HL-60 (cell line): ENCODE results near the gene ASXL1.

ENCODE experiments used
- DNase-seq, 2 experiments: peaks; one replicate each; pipeline ENCODE4 v3.0.0-alpha.2; 2010 to 2020; ENCODE audit warnings: low read depth in 1 of 2, low spot score in 1 of 2
- H3K27ac ChIP-seq: fragments of 250-450 bp; sonication (Bioruptor Pico); replicated peaks from 2 replicates; pipeline ENCODE4 v1.5.1; 2020; ENCODE audit warnings: mild to moderate bottlenecking, moderate library complexity
- H3K27me3 ChIP-seq: fragments of 250-450 bp; sonication (Bioruptor Pico); 2 replicates; pipeline ENCODE4 v1.5.1; 2021; ENCODE audit warnings: mild to moderate bottlenecking, moderate library complexity; ENCODE audit not compliant: insufficient read depth, poor library complexity, severe bottlenecking
- H3K4me3 ChIP-seq: replicated peaks from 2 replicates; pipeline ENCODE4 v1.5.1; 2011; ENCODE audit warnings: mild to moderate bottlenecking, control low read depth, low read length; ENCODE audit not compliant: insufficient read depth
- GABPA ChIP-seq: IDR thresholded peaks from 2 replicates; pipeline ENCODE4 v1.6.1; 2012; ENCODE audit warnings: low read depth
- POLR2AphosphoS5 ChIP-seq: IDR thresholded peaks from 2 replicates; pipeline ENCODE4 v1.6.1; 2012; ENCODE audit warnings: low read depth
- SPI1 ChIP-seq: IDR thresholded peaks from 2 replicates; pipeline ENCODE4 v1.6.1; 2012; ENCODE audit warnings: low read depth, mild to moderate bottlenecking, borderline replicate concordance
- TF ChIP-seq, protein P1 (sequence below): IDR thresholded peaks from 2 replicates; pipeline ENCODE4 v1.6.1; 2012; ENCODE audit warnings: low read depth; ENCODE audit not compliant: insufficient replicate concordance
- TF ChIP-seq, protein P2 (sequence below): IDR thresholded peaks from one replicate; pipeline ENCODE4 v1.5.1; 2011; ENCODE audit warnings: low read length, control low read depth, inconsistent platforms; ENCODE audit not compliant: insufficient read depth

The ASXL1 gene

DNA sequence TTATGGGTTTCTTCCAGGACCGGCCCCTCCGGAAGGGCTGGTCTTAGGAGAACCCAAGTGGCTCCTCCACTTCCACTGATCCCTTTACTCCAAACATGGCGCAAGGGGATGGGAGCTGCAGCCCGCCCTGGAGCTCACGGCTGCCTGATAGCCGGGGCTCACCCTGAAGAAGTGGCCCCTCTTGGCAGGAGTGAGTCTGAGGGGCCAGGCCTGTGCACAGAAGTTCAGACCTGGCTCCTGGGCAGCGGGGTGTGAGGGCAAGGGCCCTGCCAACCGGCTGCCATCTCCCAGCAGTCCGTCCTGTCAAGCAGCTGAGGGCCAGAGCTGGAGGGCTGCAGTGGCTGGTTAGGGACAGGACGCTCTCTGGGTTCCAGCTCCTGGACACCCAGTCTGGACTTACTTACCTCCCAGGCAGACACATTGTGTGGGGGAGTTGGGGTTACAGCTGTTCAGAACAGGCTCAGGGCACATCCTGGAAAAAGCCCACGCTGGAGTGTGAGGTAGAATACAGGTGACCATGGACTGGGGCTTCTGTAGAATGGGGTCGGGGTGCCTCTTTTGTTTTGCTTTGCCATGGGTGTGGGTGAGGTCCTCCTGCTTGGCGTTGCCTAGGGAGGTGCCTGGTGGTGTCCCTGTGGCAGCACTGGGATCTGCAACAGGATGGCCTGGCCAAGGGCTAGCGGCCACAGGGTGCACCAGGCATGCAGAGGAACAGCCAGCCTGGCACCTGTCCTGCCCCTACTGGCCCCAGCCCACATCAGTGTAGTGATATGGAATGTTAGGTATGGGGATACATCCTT lies 88.4 kb downstream of the ASXL1 start:
- no peak overlapping the region for H3K4me3 ChIP-seq
- no peaks in the 10 kb centered on the region for H3K27me3 ChIP-seq
- no peak for DNase-seq
- TF ChIP-seq, protein P1, sequence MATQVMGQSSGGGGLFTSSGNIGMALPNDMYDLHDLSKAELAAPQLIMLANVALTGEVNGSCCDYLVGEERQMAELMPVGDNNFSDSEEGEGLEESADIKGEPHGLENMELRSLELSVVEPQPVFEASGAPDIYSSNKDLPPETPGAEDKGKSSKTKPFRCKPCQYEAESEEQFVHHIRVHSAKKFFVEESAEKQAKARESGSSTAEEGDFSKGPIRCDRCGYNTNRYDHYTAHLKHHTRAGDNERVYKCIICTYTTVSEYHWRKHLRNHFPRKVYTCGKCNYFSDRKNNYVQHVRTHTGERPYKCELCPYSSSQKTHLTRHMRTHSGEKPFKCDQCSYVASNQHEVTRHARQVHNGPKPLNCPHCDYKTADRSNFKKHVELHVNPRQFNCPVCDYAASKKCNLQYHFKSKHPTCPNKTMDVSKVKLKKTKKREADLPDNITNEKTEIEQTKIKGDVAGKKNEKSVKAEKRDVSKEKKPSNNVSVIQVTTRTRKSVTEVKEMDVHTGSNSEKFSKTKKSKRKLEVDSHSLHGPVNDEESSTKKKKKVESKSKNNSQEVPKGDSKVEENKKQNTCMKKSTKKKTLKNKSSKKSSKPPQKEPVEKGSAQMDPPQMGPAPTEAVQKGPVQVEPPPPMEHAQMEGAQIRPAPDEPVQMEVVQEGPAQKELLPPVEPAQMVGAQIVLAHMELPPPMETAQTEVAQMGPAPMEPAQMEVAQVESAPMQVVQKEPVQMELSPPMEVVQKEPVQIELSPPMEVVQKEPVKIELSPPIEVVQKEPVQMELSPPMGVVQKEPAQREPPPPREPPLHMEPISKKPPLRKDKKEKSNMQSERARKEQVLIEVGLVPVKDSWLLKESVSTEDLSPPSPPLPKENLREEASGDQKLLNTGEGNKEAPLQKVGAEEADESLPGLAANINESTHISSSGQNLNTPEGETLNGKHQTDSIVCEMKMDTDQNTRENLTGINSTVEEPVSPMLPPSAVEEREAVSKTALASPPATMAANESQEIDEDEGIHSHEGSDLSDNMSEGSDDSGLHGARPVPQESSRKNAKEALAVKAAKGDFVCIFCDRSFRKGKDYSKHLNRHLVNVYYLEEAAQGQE, result no peak
- 0 out of 2 replicates have a peak, but pooled peaks have one; percentile 33 for TF ChIP-seq POLR2AphosphoS5
- H3K27ac ChIP-seq, result no peak overlapping the region

DNA sequence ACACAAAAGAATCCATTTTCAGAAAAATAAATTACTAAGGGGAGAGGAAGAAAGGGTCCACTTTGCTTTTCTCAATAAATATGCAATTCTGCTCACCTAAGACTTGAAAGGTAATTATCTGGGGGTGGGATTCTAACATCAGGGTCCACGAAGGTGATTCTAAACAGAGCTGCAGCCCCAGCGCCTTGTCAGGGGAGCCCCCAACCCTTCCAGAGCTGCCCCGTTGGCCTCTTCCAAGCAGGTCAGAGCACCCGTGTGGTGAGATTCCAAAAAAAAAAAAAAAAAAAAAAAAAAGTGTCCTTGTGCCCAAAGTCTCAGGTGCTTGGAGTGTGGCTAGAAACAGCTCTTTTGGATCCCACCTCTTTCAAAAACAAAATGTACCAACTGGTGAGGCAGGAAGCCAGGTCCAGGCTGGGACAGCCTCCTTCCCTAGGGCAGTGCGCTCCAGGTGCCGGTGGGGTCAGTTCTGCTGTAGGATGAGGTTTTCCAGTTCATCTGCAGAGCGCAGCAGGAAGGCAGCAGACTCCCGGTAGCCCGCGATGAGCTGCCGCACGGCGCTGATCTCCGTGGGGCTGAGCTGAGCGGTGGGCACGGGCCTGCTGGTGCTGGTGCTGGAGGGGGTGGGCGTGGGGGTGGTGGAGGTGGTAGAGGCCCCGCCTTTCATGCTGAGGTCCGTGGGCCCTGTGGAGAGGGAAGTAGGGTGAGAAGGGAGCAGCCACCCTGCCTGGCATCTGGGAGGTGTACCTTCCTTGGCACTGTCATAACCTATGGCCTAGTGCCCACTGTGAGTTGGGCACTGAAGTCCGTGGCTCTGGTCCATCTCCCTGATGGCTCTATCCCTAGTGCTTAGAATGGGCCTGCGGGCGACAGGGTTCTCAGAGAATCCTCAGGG lies 89.3 kb downstream of the ASXL1 start:
- Histone ChIP-seq H3K4me3 (no peak overlapping the region), H3K27me3 (no peaks in the 10 kb centered on the region), H3K27ac (no peak overlapping the region)
- DNase-seq, result no peak
- TF ChIP-seq, protein P1, result no peak
- TF ChIP-seq GABPA (no peak), SPI1 (no peak), POLR2AphosphoS5 (no peak)
- TF ChIP-seq, protein P2, sequence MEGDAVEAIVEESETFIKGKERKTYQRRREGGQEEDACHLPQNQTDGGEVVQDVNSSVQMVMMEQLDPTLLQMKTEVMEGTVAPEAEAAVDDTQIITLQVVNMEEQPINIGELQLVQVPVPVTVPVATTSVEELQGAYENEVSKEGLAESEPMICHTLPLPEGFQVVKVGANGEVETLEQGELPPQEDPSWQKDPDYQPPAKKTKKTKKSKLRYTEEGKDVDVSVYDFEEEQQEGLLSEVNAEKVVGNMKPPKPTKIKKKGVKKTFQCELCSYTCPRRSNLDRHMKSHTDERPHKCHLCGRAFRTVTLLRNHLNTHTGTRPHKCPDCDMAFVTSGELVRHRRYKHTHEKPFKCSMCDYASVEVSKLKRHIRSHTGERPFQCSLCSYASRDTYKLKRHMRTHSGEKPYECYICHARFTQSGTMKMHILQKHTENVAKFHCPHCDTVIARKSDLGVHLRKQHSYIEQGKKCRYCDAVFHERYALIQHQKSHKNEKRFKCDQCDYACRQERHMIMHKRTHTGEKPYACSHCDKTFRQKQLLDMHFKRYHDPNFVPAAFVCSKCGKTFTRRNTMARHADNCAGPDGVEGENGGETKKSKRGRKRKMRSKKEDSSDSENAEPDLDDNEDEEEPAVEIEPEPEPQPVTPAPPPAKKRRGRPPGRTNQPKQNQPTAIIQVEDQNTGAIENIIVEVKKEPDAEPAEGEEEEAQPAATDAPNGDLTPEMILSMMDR, result no peak

DNA sequence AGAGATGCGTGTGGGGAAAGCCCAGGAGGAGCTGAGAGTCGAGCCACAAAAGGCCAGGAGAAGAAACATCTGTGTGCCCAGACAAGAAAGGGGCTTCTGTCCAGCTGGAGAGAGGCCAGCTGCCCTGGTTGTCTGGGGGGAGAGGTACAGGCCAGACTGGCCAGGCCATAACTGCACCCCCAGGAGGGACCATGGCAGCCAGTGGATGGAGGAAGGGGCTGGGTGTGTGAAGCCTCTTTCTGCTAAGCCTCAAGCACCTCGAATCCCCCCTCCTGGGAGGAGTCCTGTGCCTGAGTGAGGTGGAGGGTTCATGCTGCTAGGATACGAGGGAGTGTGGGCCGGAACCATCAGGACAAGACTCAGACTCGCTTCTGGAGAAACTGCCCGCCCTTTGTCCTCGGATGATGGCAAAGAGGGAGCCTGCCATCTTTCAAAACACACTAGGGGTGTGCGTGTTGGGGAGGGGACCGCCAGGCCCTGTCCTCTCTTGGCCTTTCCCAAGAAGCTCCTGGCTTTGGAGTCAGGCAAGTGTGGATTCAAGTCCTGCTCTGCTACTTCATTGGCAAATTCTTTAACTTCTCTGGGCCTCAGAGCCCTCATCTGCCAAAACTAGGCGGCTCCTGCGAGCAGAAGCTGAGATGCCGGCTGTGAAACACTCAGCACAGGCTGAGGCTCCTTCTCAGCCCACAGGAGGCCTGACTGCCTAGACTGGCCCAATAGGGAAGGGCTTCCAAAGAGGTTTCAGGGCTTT lies 90.3 kb downstream of the ASXL1 start:
- no peak for TF ChIP-seq POLR2AphosphoS5
- no peak for TF ChIP-seq SPI1
- TF ChIP-seq, protein P1, result no peak
- TF ChIP-seq, protein P2, result no peak
- no peak for TF ChIP-seq GABPA
- H3K27ac ChIP-seq, result 0 out of 2 replicates have a peak overlapping the region, but pooled peaks have one; percentile 1
- no peak for DNase-seq
- no peak overlapping the region for H3K4me3 ChIP-seq
- H3K27me3 ChIP-seq, result no peaks in the 10 kb centered on the region
